Stimulated activated CD4-positive, alpha-beta T cell treated with anti-CD3 and anti-CD28 coated beads, Interleukin-2, amount 100 ng/mL, for 48 hours (primary cell): ENCODE results near the gene OR2J2.
"Not testable (repeated sequence)": the region's sequence is repeated elsewhere in the genome, so short reads cannot be mapped to it uniquely, and the experiment has no call there.

Experiments used
- DNase-seq, 2 donors: peaks; one replicate each; pipeline ENCODE4 v3.0.0-alpha.2; 2020

The OR2J2 gene

DNA sequence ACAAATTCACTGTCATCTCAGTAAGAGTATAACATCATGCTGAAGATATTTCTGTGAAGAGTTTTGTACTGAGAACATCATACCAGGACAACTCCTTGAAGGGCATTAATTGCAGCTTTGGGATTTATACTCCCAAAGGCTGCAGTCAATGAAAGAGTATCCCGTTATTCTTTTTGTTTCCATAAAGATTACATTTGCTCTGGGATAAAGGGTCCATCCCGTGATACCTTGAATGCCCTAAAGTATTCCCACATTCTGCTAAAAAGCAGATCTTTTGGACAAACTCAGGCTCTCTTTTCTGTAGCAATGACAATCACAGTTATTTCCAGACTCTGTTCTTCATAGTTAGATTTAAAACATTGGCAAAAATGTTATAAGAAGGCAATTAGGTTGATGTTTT lies at the start of gene OR2J2:
TSS of gene OR2J2 (plus strand) at position 301 of the 400 bp plus-strand sequence. CDS start 2,729 bp downstream, outside the sequence.
- not testable (repeated sequence) for DNase-seq

DNA sequence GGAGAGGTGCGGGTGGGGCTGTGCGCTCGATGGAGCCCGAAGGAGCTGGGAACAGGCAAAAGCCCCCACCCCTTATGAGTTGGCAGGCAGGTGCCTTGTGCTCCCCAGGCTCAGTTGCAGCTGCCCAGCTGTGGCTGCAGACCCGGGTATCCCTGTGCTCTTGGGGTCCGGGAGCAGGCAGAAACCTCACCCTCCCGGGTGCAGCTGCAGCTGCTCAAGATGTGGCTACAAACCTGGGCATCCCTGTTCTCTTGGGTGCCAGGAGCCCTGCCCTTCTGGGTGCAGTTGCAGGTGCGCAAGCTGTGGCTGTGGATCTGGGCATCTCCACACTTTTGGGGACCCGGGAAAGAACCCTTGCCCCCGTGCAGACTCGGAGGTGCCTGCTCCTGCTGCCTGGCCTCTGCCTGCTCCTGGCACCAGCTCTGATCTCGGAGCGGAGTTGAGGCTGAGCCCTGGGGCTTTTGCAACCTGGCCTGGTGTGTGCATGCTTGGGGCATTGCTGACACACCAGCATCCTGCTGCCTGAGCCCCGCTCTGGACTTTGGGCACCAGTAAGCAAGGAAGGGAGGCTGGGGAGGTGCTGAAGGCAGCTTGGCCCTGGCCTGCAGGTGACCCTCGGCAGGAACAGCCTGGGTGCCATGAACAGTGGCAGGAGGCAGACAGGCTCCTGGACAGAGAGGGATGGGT lies 41.2 kb upstream of the OR2J2 start:
- no peak for DNase-seq

DNA sequence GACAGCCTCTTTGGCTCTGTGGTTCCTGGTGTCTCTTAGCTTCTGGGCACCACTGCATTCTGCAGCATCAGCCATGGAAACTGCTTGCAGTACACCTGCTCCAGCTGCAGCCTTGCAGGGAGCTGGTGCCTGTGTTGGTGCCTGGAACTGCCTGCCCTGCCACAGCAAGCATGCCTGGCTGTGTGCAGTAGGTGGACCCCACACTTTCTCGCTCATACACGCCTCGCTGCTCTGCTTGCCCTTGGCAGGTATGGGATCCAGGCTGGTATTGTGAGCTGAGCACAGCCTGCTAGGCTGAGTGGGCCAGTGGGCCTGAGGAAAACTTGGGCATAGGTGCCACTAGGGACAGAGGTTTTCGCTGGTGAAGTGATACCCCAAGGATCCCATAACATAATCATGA lies 40.1 kb upstream of the OR2J2 start:
- DNase-seq, result no peak

DNA sequence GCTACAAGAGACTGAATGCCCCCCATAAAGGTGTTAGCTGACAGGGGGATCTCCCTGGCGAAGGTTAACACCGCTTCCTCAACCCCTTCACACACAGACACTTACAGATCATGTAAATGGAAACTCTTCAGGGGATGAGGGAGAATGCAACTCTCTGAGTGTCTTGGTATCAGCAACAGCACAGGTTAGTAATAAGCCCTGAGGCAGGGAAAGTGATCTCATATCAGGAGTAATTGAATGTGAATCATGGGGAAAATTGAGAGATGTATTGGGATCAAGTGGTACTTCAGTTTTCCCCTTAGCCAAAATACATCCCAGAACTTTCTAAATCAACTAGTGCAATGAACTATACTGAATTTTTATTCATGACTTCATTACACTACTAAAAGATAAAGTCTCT lies 39.0 kb upstream of the OR2J2 start:
- DNase-seq, result no peak

DNA sequence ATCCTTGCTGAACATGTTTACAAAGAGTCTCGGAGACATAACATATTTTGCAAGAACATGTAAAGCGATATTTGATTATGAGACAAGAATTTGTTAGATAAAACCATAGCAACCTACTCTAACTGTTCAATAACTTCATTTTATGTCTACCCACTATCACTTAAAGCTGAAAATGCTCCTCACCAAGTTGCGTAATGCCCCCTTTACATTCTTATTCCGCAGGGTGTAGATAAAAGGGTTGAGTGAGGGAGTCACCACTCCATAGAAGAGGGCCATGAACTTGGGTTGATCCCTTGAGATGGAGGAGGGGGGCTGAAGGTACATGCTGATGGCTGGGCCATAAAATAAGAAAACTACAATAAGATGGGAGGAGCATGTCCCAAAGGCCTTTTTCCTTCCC lies 33.0 kb upstream of the OR2J2 start:
- DNase-seq, result no peak

DNA sequence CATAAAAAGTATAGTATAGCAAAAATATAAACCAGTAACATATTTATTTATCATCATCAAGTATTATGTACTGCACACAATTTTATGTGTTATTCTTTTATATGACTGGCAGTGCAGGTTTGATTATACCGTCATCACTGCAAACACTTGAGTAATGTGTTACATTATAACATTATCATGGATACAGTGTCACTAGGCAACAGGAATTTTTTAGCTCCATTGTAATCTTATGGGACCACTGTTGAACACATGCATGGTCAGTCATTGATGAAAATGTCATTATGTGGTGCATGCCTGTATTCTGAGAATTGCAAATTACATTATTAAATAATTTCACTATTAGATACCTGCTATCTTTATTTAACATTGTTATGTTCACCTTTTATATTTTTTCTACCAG lies 29.1 kb upstream of the OR2J2 start:
- DNase-seq, result no peak

DNA sequence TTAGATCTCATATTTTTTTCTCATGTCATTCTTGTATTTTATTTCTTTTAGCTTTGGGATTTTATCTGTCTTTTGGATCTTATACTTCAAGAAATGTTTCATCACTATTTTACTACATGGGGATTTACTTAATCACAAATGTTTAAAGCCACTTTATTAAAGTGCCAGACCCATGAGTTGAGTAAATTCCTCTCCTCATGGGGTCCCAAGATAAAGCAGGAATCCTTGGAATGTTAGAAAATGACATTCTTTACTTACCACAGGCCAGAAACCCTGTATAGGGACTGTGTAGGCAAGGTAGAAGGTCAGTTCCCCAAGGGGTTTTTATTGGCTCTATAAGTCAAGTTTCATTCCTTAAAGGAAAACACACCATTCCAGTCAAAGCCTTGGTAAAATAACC lies 28.4 kb upstream of the OR2J2 start:
- DNase-seq, result no peak

DNA sequence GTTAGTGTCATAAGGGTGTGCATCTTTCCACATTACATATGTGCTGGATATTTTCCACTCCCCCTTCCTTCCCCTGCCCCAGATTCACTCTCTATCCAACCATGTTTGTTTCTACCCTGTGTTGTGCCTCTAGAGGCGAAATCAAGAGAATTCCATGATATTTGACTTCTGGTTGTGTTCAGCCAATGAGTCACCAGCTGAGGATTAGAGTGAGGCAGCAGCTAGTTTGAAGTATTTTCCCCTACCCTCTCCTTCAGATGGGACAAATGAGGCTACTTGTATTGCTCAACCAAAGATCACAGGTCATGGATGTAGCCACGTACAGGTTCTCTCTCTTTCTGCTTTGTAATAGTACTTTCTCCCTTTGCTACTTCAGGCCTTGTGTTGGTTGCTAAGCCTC lies 24.5 kb upstream of the OR2J2 start:
- DNase-seq, result no peak

DNA sequence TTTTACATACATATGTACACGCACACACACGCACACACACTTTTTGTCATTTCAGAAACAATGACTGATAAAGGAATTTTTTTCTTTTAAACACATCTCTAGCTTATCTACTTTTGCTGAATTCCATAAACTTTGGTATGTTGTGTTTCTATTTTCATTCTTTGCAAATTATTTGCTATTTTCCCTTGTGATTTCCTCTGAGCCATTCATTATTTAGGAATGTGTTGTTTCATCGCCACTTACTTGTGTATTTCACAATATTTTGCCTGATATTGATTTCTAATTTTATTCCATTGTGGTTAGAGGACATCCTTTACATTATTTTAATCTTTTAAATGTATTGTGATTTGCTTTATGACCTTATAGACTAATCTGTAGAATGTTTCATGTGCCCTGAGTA lies 23.6 kb upstream of the OR2J2 start:
- no peak for DNase-seq

DNA sequence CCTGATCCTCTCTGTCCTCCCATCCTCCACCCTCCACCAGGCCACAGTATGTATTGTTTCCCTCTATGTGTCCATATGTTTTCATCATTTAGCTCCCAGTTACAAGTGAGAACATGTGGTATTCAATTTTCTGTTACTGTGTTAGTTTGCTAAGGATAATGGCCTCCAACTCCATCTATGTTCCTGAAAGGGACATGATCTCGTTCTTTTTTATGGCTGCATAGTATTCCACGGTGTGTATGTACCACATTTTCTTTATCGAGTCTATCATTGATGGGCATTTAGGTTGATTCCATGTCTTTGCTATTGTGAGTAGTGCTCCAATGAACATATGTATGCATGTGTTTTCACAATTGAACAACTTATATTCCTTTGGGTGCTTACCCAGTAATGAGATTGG lies 21.3 kb upstream of the OR2J2 start:
- not testable (repeated sequence) for DNase-seq

DNA sequence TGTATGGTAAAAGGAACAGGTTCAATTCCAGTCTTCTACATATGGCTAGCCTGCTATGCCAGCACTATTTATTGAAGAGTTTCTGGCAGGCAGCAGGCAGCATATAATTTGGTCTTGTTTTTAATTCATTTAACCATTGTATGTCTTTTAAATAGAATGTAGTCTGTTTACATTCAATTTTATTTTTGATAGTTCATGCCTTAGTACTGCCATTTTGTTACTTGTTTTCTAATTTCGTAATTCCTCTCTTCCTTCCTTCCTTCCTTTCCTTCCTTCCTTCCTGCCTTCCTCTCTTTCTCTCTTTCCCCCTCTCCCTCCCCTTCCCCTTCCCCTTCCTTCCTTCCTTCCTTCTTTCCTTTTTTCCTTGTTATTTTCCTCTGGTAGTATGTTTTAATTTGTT lies 17.6 kb upstream of the OR2J2 start:
- DNase-seq, result no peak

DNA sequence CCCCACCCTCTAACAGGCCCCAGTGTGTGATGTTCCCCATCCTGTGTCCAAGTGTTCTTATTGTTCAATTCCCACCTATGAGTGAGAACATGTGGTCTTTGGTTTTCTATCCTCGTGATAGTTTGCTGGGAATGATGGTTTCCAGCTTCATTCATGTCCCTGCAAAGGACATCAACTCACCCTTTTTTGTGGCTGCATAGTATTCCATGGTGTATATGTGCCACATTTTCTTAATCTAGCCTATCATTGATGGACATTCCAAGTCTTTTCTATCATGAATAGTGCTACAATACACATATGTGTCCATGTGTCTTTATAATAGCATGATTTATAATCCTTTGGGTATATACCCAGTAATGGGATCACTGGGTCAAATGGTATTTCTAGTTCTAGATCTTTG lies 15.5 kb upstream of the OR2J2 start:
- DNase-seq, result not testable (repeated sequence)

DNA sequence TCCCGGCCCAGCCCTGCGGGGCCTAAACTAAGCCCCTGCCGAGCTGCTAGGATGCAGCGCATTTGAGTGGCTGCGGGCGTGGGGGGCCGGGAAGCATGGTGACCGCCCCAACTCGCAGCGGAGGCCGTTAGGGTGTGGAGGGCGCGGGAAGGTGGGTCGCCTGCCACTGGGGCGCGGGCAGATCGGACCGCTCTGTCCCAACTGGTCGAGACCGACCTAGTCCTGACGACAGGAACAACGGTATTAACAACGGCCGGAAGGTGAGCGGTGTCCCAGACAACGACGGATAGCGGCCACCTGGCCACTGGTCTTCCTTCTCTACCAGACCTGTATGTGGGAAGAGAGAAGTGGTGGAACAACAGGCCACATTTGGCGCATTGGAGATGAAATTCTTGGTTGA lies 10.8 kb upstream of the OR2J2 start:
- DNase-seq, result not testable (repeated sequence)

DNA sequence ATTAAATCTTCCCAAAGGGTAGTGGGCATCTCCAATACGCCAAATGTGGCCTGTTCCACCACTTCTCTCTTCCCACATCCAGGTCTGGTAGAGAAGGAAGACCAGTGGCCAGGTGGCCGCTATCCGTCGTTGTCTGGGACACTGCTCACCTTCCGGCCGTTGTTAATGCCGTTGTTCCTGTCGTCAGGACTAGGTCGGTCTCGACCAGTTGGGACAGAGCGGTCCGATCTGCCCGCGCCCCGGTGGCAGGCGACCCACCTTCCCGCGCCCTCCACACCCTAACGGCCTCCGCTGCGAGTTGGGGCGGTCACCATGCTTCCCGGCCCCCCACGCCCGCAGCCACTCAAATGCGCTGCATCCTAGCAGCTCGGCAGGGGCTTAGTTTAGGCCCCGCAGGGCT lies 5.1 kb upstream of the OR2J2 start:
- DNase-seq, result not testable (repeated sequence)

DNA sequence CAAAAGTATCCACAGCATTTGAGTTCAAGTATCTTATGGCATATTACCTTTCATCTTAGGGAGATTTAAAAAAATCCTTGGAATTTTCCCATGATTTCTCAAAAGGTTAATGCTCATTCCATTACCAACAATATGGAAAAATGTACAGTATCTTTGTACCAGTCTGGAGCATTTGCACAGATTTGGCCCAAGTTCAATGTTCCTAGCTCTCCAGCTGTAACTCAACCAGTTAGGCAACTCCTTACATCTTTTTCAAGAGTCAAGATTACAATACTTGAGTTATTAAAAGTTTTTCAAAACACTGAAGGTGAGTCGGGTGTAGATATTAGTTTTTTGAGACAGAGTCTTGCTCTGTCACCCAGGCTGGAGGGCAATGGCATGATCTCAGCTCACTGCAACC lies 1.0 kb downstream of the OR2J2 start:
- no peak for DNase-seq

DNA sequence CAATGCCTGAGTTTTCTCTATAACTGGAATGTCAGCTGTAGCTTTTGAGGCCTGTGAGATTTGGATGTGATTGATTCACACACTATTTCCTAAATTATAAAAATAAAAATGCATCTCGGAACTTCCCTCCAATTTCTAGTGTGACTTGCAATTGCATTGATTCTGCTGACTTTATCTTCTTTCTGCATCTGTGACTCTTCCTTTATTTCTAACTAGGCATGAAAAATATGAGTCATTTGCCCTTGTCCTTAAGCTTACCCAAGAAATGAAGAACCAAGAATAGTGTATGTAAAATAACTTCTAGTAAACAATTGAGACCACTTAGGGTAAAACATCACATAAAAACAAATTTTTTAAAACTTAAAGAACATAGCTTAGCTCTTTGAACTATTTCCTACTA lies 12.9 kb downstream of the OR2J2 start:
- no peak for DNase-seq

DNA sequence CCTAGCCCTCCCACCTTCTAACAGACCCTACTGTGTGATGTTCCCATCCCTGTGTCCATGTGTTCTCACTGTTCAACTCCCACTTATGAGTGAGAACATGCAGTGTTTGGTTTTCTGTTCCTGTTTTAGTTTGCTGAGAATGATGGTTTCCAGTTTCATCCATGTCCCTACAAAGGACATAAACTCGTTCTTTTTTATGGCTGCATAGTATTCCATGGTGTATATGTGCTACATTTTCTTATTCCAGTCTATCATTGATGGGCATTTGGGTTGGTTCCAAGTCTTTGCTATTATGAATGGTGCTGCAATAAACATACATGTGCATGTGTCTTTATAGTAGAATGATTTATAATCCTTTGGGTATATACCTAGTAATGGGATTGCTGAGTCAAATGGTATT lies 18.0 kb downstream of the OR2J2 start:
- not testable (repeated sequence) for DNase-seq

DNA sequence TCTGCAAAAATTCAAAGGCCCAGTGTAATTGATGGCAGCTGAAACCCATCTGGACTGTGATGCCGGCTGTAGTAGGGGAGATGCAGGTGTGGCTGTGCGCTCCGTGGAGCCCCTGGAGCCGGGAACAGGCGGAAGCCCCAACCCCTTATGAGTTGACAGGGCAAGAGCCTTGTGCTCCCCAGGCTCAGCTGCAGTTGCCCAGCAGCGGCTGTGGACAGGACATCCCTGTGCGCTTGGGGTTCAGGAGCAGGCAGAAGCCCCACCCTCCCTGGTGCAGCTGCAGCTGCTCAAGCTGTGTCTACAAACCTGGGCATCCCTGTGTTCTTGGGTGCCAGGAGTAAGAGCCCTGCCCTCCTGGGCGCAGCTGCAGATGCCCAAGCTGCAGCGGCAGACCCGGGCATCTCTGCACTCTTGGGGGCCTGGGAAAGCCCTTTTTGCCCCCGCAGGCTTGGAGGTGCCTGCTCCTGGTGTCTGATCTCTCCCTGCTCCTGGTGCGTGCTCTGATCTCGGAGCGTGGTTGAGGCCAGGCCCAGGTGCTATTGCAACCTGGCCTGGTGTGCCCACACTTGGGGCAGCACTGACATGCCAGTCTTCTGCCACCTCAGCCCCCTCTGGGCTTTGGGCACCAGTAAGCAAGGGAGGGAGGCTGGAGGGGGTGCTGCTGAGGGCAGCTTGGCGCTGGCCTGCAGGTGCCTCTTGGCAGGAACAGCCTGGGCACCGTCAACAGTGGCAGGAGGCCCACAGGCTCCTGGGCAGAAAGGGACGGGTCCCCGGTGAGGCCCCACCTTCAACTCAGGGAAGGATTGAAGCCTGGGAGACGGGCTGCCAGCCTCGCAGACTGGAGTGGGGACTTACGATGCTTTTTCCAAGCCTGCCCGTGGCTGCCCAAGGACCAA lies 30.3 kb downstream of the OR2J2 start:
- DNase-seq, result no peak

DNA sequence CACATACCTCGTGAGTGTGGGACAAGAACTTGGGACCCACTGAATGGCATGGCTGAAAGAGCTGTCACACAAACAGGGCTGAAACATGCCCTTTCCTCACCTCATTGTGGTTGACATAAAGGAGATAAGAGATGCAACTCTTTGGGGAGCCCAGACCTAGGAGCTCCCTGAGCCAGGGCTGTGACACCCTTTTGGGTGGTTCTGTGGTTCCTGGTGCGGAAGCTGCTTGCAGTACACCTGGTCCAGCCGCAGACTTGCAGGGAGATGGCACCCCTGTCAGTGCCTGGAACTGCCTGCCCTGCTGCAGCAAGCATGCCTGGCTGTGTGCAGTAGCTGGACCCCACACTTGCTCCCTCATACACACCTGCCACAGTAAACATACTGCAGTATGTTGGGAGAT lies 31.3 kb downstream of the OR2J2 start:
- no peak for DNase-seq

DNA sequence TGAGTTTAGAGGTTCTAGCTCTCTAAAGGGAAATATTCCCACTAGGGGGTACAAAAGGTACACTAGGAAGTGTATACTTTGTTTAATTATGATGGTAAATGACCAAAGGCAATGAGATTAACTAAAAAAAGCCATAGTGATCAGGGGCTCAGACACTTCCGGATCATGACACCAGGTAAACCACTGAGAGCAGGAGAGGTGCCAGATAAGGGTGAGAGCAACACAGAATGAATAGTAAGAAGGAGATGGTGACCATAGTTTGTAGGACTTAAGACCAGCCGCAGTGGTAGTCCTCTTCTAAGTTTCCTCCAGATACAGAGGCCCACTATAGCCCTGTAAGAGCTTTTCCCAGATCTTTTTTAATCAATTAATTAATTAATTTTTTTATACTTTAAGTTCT lies 40.8 kb downstream of the OR2J2 start:
- DNase-seq, result no peak

DNA sequence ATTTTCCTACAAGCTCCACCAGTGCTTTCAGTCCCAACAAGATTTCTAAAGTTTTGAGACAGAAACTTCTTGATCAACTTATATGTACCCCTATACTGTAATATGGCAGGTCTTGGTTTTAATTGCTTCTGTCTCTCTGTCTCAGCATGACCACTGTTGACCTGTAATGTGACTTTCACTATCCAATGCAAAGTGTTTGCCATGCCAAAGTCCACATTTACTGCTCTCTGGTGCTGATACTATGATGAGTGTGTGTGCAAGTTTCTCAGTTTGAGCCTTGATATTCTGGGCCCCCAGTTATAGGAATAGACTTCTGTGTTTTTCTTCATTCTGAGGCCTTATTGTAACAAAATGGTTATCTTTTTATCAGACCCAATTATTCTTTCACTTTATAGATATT lies 45.8 kb downstream of the OR2J2 start:
- DNase-seq, result no peak

DNA sequence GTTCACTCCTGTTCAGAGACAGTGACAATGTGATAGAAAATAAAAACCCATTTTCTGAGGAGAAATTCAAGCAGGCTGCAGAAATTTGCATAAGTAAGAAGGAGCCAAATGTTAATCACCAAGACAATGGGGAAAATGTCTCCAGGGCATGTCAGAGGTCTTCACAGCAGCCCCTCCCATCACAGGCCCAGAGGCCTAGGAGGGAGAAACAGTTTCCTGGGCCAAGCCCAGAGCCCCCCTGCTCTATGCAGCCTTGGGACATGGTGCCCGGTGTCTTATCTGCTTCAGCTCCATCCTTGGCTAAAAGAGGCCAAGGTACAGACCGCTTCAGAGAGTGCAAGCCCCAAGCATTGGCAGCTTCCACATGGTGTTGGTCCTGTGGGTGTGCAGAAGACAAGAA lies 46.5 kb downstream of the OR2J2 start:
- DNase-seq, result not testable (repeated sequence)

DNA sequence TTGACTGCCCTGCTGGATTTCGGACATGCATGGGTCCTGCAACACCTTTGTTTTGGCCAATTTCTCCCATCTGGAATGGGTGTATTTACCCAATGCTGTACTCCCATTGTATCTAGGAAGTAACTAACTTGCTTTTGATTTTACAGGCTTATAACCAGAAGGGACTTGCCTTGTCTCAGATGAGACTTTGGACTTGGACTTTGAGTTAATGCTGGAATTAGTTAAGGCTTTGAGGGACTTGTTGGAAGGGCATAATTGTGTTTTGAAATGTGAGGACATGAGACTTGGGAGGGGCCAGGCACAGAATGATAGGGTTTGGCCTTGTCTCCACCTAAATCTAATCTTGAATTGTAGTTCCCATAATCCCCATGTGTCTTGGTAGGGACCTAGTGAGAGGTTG lies 47.3 kb downstream of the OR2J2 start:
- not testable (repeated sequence) for DNase-seq
